ENCODE measurements around the gene SMCO2. TPM values are rescaled to one million over a fixed set of nuclear protein-coding genes. Genes with fewer than 3 reads are reported as not detected.
"Not testable (repeated sequence)": the region's sequence is repeated elsewhere in the genome, so short reads cannot be mapped to it uniquely, and the experiment has no call there.

The SMCO2 gene
- total RNA-seq, 4 donors from 2014 or later = 1.4 to 3.8 (median 1.5) TPM; not detected in 1

DNA sequence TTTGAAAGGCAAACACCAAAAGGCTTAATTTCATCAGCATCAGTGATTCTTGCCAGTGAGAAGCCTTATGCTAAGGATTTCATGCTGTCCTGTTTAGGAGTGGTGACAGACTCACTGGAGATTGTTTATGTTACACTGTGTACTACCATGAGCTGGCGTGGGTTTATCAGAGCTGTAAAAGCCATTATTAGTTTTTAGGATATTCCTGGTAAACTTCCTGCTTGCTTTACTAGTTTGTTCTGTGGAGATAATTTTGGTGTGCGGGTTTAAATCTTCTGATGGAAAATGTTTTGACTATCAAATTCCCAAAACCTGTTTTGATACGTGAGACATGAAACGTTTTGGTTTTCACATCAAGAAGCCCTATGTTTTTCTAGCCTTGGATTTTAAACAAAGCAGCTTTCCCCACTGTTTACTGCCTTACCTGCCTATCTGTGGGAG is 92.7 kb downstream of the SMCO2 start:
- Histone ChIP-seq H3K27me3 (no peaks in the 10 kb centered on the region), H3K9me3 (no peaks in the 10 kb centered on the region), H3K27ac (peak overlapping the region in 1 of 4 donors; percentile 30), H3K36me3 (peaks cover 0 to 24% (median 0%) of the 10 kb centered on the region in 3 donors), H3K4me1 (peaks cover 9 to 64% (median 23%) of the 10 kb centered on the region in 3 donors), H3K4me3 (no peak overlapping the region)
- TF ChIP-seq POLR2A (IDR thresholded peaks at IDR 0.05) = no peak
- no peak for TF ChIP-seq CTCF (IDR thresholded peaks at IDR 0.05)
- WGBS, 2 donors = 42 to 48% methylated on average over 4 of the region's 4 CpGs
- intact Hi-C loops (cut with DNase I) = no loop called here
- DNase-seq = no peak

DNA sequence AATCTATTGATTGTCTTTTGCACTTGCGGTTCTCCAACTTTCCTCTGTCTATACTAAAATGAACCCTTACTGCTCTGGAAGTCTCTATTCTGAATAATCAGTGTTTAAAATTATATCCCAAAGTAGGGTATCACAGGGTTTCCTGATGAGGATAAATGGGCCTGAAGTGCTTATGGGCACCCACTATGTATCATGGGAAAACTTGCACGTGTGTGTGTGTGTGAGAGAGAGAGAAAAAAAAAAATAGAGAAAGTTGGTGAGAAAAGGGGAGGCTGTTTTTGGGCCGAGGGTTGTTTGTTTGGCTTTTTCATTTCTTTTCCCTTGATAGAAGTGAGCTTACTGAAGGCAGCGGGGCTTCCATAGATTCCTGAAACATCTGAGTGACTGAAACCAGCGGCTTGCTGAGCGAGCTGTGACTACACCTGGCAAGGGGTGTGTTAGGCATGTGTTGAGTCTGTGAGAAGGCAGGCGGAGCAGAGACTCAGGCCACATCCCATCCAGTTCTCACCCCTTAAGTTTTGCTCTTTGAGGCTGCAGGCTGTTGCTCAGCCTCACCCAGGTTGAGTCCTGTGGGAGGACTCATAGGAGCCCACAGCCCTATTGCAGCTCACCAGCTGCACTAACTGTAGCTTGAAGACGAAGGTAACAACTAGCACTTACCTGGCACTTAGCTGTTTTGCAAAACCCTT is 94.6 kb downstream of the SMCO2 start:
- Histone ChIP-seq H3K4me3 (no peak overlapping the region), H3K27me3 (no peaks in the 10 kb centered on the region), H3K36me3 (peaks cover 0 to 15% (median 0%) of the 10 kb centered on the region in 3 donors), H3K9me3 (no peaks in the 10 kb centered on the region), H3K27ac (peak overlapping the region in 3 of 4 donors; percentile 23 to 68 (median 45)), H3K4me1 (peaks cover 14 to 72% (median 23%) of the 10 kb centered on the region in 3 donors)
- TF ChIP-seq CTCF (IDR thresholded peaks at IDR 0.05) (no peak), POLR2A (IDR thresholded peaks at IDR 0.05) (no peak)
- intact Hi-C loops (cut with DNase I) = no loop called here
- no peak for DNase-seq
- 46 to 61% methylated on average over 8 of the region's 8 CpGs for WGBS, 2 donors

- intact Hi-C loops (cut with DNase I) = no loop called here
- 32 to 47% methylated on average over 5 of the region's 5 CpGs for WGBS, 2 donors
Observed at GRCh38 chr12:27542628-27543027, 96.1 kb downstream of the SMCO2 start.

DNA sequence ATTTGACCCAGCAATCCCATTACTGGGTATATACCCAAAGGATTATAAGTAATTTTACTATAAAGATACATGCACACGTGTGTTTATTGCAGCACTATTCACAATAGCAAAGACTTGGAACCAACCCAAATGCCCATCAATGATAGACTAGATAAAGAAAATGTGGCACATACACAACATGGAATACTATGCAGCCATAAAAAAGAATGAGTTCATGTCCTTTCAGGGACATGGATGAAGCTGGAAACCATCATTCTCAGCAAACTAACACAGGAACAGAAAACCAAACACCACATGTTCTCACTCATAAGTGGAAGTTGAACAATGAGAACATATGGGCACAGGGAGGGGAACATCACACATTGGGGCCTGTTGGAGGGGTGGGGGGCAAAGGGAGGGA is 98.3 kb downstream of the SMCO2 start:
- H3K4me3 ChIP-seq; H3K9me3 ChIP-seq; H3K36me3 ChIP-seq; DNase-seq; intact Hi-C loops (cut with DNase I); H3K27me3 ChIP-seq: not testable (repeated sequence)
- WGBS, 2 donors = 80% methylated on average over 1 of the region's 1 CpG
- Histone ChIP-seq H3K4me1 (peaks cover 27 to 83% (median 28%) of the 10 kb centered on the region in 3 donors), H3K27ac (peak overlapping the region in 2 of 4 donors; percentile 71 to 73)

More at GRCh38 chr12:27542628-27543027, 96.1 kb downstream of the SMCO2 start:
- TF ChIP-seq POLR2A (IDR thresholded peaks at IDR 0.05) (no peak), CTCF (IDR thresholded peaks at IDR 0.05) (no peak)
- Histone ChIP-seq H3K9me3 (no peaks in the 10 kb centered on the region), H3K27ac (peak overlapping the region in 3 of 4 donors; percentile 21 to 68 (median 49)), H3K27me3 (no peaks in the 10 kb centered on the region), H3K36me3 (peaks cover 0 to under 1% (median 0%) of the 10 kb centered on the region in 3 donors), H3K4me1 (peaks cover 14 to 82% (median 23%) of the 10 kb centered on the region in 3 donors), H3K4me3 (no peak overlapping the region)
- no peak for DNase-seq

DNA sequence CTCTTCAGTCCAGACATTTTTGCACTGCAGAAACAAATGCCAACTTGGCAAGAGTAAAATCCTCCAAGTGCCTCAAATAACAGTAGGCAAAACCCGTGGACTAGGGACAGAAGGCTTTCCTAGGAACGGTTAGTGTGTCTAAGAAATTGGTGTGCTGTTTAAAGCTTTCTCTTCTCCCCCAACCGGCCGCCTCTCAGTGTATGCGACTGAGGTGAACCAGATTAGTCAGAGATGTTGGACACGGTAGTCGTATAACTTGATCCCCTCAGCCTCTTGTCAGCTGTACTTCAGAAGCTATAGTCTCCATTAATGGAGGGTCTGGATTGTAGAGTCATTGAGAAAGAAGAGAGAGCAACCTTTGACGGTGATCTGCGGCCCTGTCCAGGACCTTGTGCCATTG is 99.1 kb downstream of the SMCO2 start:
- DNase-seq = no peak
- H3K27ac ChIP-seq = peak overlapping the region in 3 of 4 donors; percentile 52 to 73 (median 71)

More for the DNA sequence above, 99.1 kb downstream of the SMCO2 start:
- no peak for TF ChIP-seq CTCF (IDR thresholded peaks at IDR 0.05)
- no peak for TF ChIP-seq POLR2A (IDR thresholded peaks at IDR 0.05)
- intact Hi-C loops (cut with DNase I) = no loop called here
- no peaks in the 10 kb centered on the region for H3K36me3 ChIP-seq
- peaks cover 33 to 86% (median 34%) of the 10 kb centered on the region in 3 donors for H3K4me1 ChIP-seq
- H3K9me3 ChIP-seq = no peaks in the 10 kb centered on the region
- no peaks in the 10 kb centered on the region for H3K27me3 ChIP-seq
- 66 to 83% methylated on average over 9 of the region's 9 CpGs for WGBS, 2 donors
- no peak overlapping the region for H3K4me3 ChIP-seq

All from esophagus squamous epithelium (tissue), 5 donors.